Smooth muscle cell (in vitro differentiated cells): ENCODE measurements around the gene PPIF. TPM values are rescaled to one million over a fixed set of nuclear protein-coding genes. Genes with fewer than 3 reads are reported as not detected.

Experiments used
- DNase-seq: peaks from one replicate; lab custom pipeline; 2025; ENCODE audit not compliant: unreplicated experiment; lab: John Stamatoyannopoulos, UW
- H2AFZ ChIP-seq: fragments of 200-600 bp; sonication (generic); 2 replicates; pipeline ENCODE4 v1.6.0; 2016; ENCODE audit warnings: antibody characterized with exemption, low read depth, mild to moderate bottlenecking
- H3F3A ChIP-seq: fragments of 200-600 bp; sonication (generic); 2 replicates; pipeline ENCODE4 v1.6.0; 2017; ENCODE audit warnings: antibody characterized with exemption, low read depth
- H3K27ac ChIP-seq: fragments of 200-600 bp; sonication (generic); 2 replicates; pipeline ENCODE4 v1.5.1; 2016; ENCODE audit warnings: low read depth, mild to moderate bottlenecking
- H3K27me3 ChIP-seq: fragments of 200-600 bp; sonication (generic); 2 replicates; pipeline ENCODE4 v1.6.1; 2016; ENCODE audit warnings: low read depth, mild to moderate bottlenecking
- H3K36me3 ChIP-seq: fragments of 200-600 bp; sonication (generic); 2 replicates; pipeline ENCODE4 v1.5.1; 2016; ENCODE audit warnings: low read depth
- H3K4me1 ChIP-seq: fragments of 200-600 bp; sonication (generic); 2 replicates; pipeline ENCODE4 v1.5.1; 2016; ENCODE audit warnings: low read depth
- H3K4me2 ChIP-seq: fragments of 200-600 bp; sonication (generic); 2 replicates; pipeline ENCODE4 v1.6.0; 2016; ENCODE audit warnings: mild to moderate bottlenecking
- H3K4me3 ChIP-seq: fragments of 200-600 bp; sonication (generic); 2 replicates; pipeline ENCODE4 v1.5.1; 2016; ENCODE audit warnings: mild to moderate bottlenecking
- H3K79me2 ChIP-seq: fragments of 200-600 bp; sonication (generic); 2 replicates; pipeline ENCODE4 v1.6.0; 2016; ENCODE audit warnings: low read depth, mild to moderate bottlenecking
- H3K9ac ChIP-seq: fragments of 200-600 bp; sonication (generic); 2 replicates; pipeline ENCODE4 v1.6.0; 2016; ENCODE audit warnings: low read depth
- H3K9me3 ChIP-seq: fragments of 200-600 bp; sonication (generic); replicated peaks from 2 replicates; pipeline ENCODE4 v1.5.1; 2016; ENCODE audit warnings: low read depth
- H4K20me1 ChIP-seq: fragments of 200-600 bp; sonication (generic); 2 replicates; pipeline ENCODE4 v1.6.0; 2016; ENCODE audit warnings: low read depth
- CTCF ChIP-seq: fragments of 200-600 bp; sonication (generic); IDR thresholded peaks from 2 replicates; pipeline ENCODE4 v1.5.1; 2017; ENCODE audit warnings: borderline replicate concordance, mild to moderate bottlenecking, antibody characterized with exemption; ENCODE audit not compliant: insufficient read depth, poor library complexity, severe bottlenecking
- WGBS: methylation state at CpG from one replicate; pipeline ENCODE4 v1.1.7; 2016; ENCODE audit warnings: low lambda C conversion rate; 5-methylcytosine and 5-hydroxymethylcytosine counted together
- polyA plus RNA-seq: library from polyadenylated mRNA; unstranded; fragments of >200 nt; fragmentation: Nextera tagmentation; extraction: Ambion mirVana; gene quantifications from 2 replicates; pipeline ENCODE4 v1.2.1, GENCODE V29; 2016
- total RNA-seq: library from RNA; depleted of rRNA; stranded (reverse); fragments of >200 nt; gene quantifications from 2 replicates; pipeline ENCODE4 v1.2.3, GENCODE V29; 2014

PPIF gene
- total and polyA plus RNA-seq, 2 experiments from 2014 or later = 24.3 to 29.7 TPM

DNA sequence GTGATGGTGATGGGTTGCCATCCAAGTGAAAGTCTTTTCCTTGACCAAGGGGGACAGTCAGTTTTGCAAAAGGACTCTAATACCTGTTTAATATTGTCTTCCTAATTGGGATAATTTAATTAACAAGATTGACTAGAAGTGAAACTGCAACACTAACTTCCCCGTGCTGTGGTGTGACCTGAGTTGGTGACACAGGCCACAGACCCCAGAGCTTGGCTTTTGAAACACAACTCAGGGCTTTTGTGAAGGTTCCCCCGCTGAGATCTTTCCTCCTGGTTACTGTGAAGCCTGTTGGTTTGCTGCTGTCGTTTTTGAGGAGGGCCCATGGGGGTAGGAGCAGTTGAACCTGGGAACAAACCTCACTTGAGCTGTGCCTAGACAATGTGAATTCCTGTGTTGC is 6.9 kb downstream of the PPIF start:
- TF ChIP-seq CTCF = no peak
- peaks cover 14% of the 10 kb centered on the region for H3K36me3 ChIP-seq
- H3K27ac ChIP-seq = no peak overlapping the region
- no peak overlapping the region for H3K4me3 ChIP-seq
- H3K79me2 ChIP-seq = no peaks in the 10 kb centered on the region
- no peaks in the 10 kb centered on the region for H3K9me3 ChIP-seq
- no peaks in the 10 kb centered on the region for H3K4me1 ChIP-seq
- no peak overlapping the region for H2AFZ ChIP-seq
- WGBS = 79% methylated on average over 3 of the region's 3 CpGs
- peaks cover 49% of the 10 kb centered on the region for H4K20me1 ChIP-seq
- no peaks in the 10 kb centered on the region for H3K27me3 ChIP-seq
- H3K4me2 ChIP-seq = no peak overlapping the region
- no peak overlapping the region for H3K9ac ChIP-seq
- no peak for DNase-seq
- no peaks in the 10 kb centered on the region for H3F3A ChIP-seq

DNA sequence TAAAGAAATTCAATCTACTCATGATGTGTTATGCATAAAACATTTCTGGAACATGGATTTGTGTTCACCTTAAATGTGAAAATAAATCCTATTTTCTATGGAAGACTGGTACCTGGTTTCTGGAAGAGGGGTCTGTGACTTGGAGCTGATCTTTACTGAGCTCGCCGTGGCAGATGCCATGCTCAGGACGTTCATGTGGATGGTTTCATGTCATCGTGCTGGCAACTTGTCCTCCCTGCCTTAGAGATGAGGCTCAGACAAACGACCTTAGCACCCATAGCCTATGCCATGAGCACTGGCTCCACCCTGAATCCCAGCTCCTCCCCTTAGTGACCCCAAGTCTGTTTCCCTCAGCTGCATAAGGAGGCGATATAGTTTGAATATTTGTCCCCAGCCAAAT is 7.3 kb downstream of the PPIF start:
- H3K9ac ChIP-seq = no peak overlapping the region
- WGBS = 98% methylated on average over 6 of the region's 6 CpGs
- H3K27ac ChIP-seq = no peak overlapping the region
- H3K27me3 ChIP-seq = no peaks in the 10 kb centered on the region
- DNase-seq = no peak
- H3F3A ChIP-seq = no peaks in the 10 kb centered on the region
- no peak overlapping the region for H3K4me2 ChIP-seq
- peaks cover 14% of the 10 kb centered on the region for H3K36me3 ChIP-seq
- H3K4me1 ChIP-seq = no peaks in the 10 kb centered on the region
- H3K9me3 ChIP-seq = no peaks in the 10 kb centered on the region
- TF ChIP-seq CTCF = no peak
- no peak overlapping the region for H3K4me3 ChIP-seq
- no peak overlapping the region for H2AFZ ChIP-seq
- H3K79me2 ChIP-seq = no peaks in the 10 kb centered on the region
- H4K20me1 ChIP-seq = peaks cover 45% of the 10 kb centered on the region

DNA sequence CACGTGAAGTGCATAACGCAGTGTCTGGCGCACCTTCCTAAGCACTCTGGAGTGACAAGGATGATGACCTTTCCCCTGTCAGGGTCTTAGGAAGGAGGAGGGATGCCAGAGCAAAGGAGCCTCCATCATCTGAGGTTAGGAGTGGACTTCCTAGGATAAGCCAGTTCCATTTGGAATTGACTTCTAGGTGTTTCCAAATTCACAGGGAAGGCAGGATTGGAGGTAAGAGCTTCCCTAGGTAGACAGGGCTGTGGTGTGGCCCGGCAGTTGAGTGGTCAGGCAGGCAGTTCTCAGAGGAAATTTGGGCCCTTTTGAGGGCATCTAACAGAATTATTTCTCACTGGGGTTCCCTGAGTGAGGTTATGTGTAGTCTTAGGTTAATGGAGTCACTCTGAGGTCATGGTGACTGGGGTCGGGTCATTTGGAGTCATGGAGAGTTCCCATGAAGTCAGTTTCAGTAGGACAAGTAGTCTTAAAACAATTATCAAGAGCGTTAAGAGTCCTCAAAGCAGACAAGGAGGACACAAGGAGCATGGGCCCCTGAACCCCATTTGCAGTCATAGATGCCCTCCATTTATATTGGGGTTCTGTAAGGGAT is 8.2 kb downstream of the PPIF start:
- Histone ChIP-seq H3F3A (no peaks in the 10 kb centered on the region), H4K20me1 (peaks cover 36% of the 10 kb centered on the region), H3K79me2 (no peaks in the 10 kb centered on the region), H3K9ac (no peak overlapping the region), H3K36me3 (peaks cover 14% of the 10 kb centered on the region), H3K9me3 (no peaks in the 10 kb centered on the region), H3K27ac (no peak overlapping the region), H2AFZ (no peak overlapping the region), H3K4me1 (no peaks in the 10 kb centered on the region), H3K27me3 (no peaks in the 10 kb centered on the region), H3K4me3 (no peak overlapping the region), H3K4me2 (no peak overlapping the region)
- TF ChIP-seq CTCF = no peak
- 90% methylated on average over 6 of the region's 6 CpGs for WGBS
- DNase-seq = no peak

DNA sequence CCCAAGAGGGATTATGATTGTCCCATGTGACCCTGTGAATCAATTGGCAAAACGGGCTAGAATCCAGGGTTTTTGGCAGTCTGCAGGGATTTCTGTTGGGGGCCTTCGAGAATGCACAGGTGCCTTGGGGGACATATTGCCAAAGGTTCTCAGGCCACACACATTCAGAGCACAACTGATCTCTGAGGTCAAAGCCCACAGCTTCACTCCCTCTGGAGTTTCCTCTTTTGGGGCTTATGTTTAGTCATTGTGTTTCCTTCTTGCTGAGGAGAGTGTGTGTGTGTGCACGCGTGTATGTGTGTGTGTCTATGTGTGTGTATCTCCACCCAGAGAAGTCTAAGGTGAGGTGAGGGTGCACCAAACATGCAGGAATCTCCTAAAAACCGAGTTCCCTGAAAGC is 8.8 kb downstream of the PPIF start:
- H3K27me3 ChIP-seq = no peaks in the 10 kb centered on the region
- peaks cover 30% of the 10 kb centered on the region for H4K20me1 ChIP-seq
- no peak for TF ChIP-seq CTCF
- no peak for DNase-seq
- no peak overlapping the region for H3K4me2 ChIP-seq
- H2AFZ ChIP-seq = no peak overlapping the region
- H3K27ac ChIP-seq = no peak overlapping the region
- no peak overlapping the region for H3K9ac ChIP-seq
- no peaks in the 10 kb centered on the region for H3K9me3 ChIP-seq
- H3K79me2 ChIP-seq = no peaks in the 10 kb centered on the region
- peaks cover 14% of the 10 kb centered on the region for H3K36me3 ChIP-seq
- no peak overlapping the region for H3K4me3 ChIP-seq
- H3K4me1 ChIP-seq = no peaks in the 10 kb centered on the region
- 98% methylated on average over 5 of the region's 5 CpGs for WGBS
- no peaks in the 10 kb centered on the region for H3F3A ChIP-seq
